HEK293T (cell line): ENCODE measurements around the gene LAGE3.

Experiments
- BHLHE40 ChIP-seq: fragments of 450-650 bp; IDR thresholded peaks from 2 replicates; pipeline ENCODE4 v1.6.1; 2016; ENCODE audit warnings: mild to moderate bottlenecking, moderate library complexity, borderline replicate concordance
- FOXA1 ChIP-seq: fragments of 450-650 bp; IDR thresholded peaks from 2 replicates; pipeline ENCODE4 v1.6.1; 2016; ENCODE audit warnings: mild to moderate bottlenecking
- FOXK2 ChIP-seq: fragments of 450-650 bp; IDR thresholded peaks from 2 replicates; pipeline ENCODE4 v1.6.1; 2016; ENCODE audit warnings: mild to moderate bottlenecking
- FOXM1 ChIP-seq: fragments of 450-650 bp; IDR thresholded peaks from 2 replicates; pipeline ENCODE4 v1.6.1; 2017; ENCODE audit warnings: mild to moderate bottlenecking, borderline replicate concordance
- SP1 ChIP-seq: fragments of 450-650 bp; IDR thresholded peaks from 2 replicates; pipeline ENCODE4 v1.6.1; 2017
- SUZ12 ChIP-seq: fragments of 450-650 bp; IDR thresholded peaks from 2 replicates; pipeline ENCODE4 v1.6.1; 2016; ENCODE audit warnings: mild to moderate bottlenecking
- ZNF384 ChIP-seq: fragments of 450-650 bp; IDR thresholded peaks from 2 replicates; pipeline ENCODE4 v1.6.1; 2016

GRCh38 chrX:154432210-154432609 lies 46.9 kb downstream of the LAGE3 start:
- no peak for TF ChIP-seq BHLHE40
- TF ChIP-seq SUZ12: no peak
- no peak for TF ChIP-seq FOXM1
- no peak for TF ChIP-seq SP1
- TF ChIP-seq FOXK2: no peak
- TF ChIP-seq ZNF384: no peak
- TF ChIP-seq FOXA1: no peak
